ENCODE measurements around the gene PM20D2. TPM values are rescaled to one million over a fixed set of nuclear protein-coding genes. Genes with fewer than 3 reads are reported as not detected.

PM20D2 gene
- total RNA-seq, 1 experiment from 2014 or later = 26.8 TPM

- H3K4me1 Mint-ChIP-seq (ENCODE audit: low read depth, unreplicated experiment) = no peaks in the 10 kb centered on the region
- H3K4me1 ChIP-seq = no peaks in the 10 kb centered on the region
- H3K9me3 Mint-ChIP-seq (ENCODE audit: unreplicated experiment) = no peaks in the 10 kb centered on the region
- no TSS peak for BruUV-seq (replicated peaks)
- H3K36me3 ChIP-seq (ENCODE audit: control insufficient read depth, insufficient read depth, low read length) = no peaks in the 10 kb centered on the region
- no peaks in the 10 kb centered on the region for H3K27me3 ChIP-seq (replicated peaks; ENCODE audit: control insufficient read depth, insufficient read depth, low read length)
- intact Hi-C loops (cut with micrococcal nuclease; ENCODE audit: unreplicated experiment) = loop anchor here (2.0 kb wide), 1 partner anchor 135 kb away; no protein-coding TSS in a partner anchor
- POLR2A ChIA-PET = interaction anchor here (0.8 kb wide), 1 partner anchor 37 kb away, joined by 3 read pairs; the partner anchor contains the start of gene PNRC1
- peak within 1 kb of the TSS; percentile 80 for H3K4me3 Mint-ChIP-seq (ENCODE audit: unreplicated experiment)
- H3K27ac Mint-ChIP-seq (ENCODE audit: unreplicated experiment) = no peak within 1 kb of the TSS
- peak within 1 kb of the TSS; percentile 35 for H3K4me3 ChIP-seq (ENCODE audit: low read depth, low read length)
- CTCF ChIA-PET = interaction anchor here (0.6 to 1.6 kb wide), 5 partner anchors 23 to 455 kb away, joined by 3 to 5 read pairs (median 3); no protein-coding TSS in a partner anchor
- peak in 1 of 2 experiments; percentile 48 for DNase-seq
- TF ChIP-seq CTCF (IDR thresholded peaks at IDR 0.05; ENCODE audit: insufficient read depth in 1 of 2, low read depth in 1 of 2, low read length in 1 of 2, severe bottlenecking in 1 of 2, unreplicated experiment in 1 of 2) = no peak
- H3K9me3 ChIP-seq = no peaks in the 10 kb centered on the region
- no peaks in the 10 kb centered on the region for H3K36me3 Mint-ChIP-seq (ENCODE audit: insufficient read depth, unreplicated experiment)
- no peaks in the 10 kb centered on the region for H3K27me3 Mint-ChIP-seq (ENCODE audit: insufficient read depth, unreplicated experiment)
Measured at GRCh38 chr6:89117211-89118108, 28.4 kb upstream of the PM20D2 start, which contains the start of gene SRSF12. Gene SRSF12 (minus strand): TSS chr6:89118071. CDS start chr6:89117887, 184 bp downstream.

GRCh38 chr6:89118931-89119330 lies 26.9 kb upstream of the PM20D2 start:
- BruUV-seq (replicated peaks) = no TSS peak
- H3K36me3 Mint-ChIP-seq (ENCODE audit: insufficient read depth, unreplicated experiment) = no peaks in the 10 kb centered on the region
- no peak for TF ChIP-seq CTCF (IDR thresholded peaks at IDR 0.05; ENCODE audit: insufficient read depth in 1 of 2, low read depth in 1 of 2, low read length in 1 of 2, severe bottlenecking in 1 of 2, unreplicated experiment in 1 of 2)
- H3K27me3 ChIP-seq (replicated peaks; ENCODE audit: control insufficient read depth, insufficient read depth, low read length) = no peaks in the 10 kb centered on the region
- no peaks in the 10 kb centered on the region for H3K36me3 ChIP-seq (ENCODE audit: control insufficient read depth, insufficient read depth, low read length)
- H3K4me3 ChIP-seq (ENCODE audit: low read depth, low read length) = no peak overlapping the region
- no peaks in the 10 kb centered on the region for H3K9me3 Mint-ChIP-seq (ENCODE audit: unreplicated experiment)
- H3K4me1 Mint-ChIP-seq (ENCODE audit: low read depth, unreplicated experiment) = no peaks in the 10 kb centered on the region
- no peaks in the 10 kb centered on the region for H3K27me3 Mint-ChIP-seq (ENCODE audit: insufficient read depth, unreplicated experiment)
- intact Hi-C loops (cut with micrococcal nuclease; ENCODE audit: unreplicated experiment) = no loop called here
- no peaks in the 10 kb centered on the region for H3K9me3 ChIP-seq
- peak overlapping the region; percentile 28 for H3K4me3 Mint-ChIP-seq (ENCODE audit: unreplicated experiment)
- no peak overlapping the region for H3K27ac Mint-ChIP-seq (ENCODE audit: unreplicated experiment)
- ChIA-PET POLR2A (no interaction called here), CTCF (interaction anchor here (0.7 kb wide), 1 partner anchor 137 kb away, joined by 3 read pairs; no protein-coding TSS in a partner anchor)
- H3K4me1 ChIP-seq = no peaks in the 10 kb centered on the region
- DNase-seq = no peak

GRCh38 chr6:89120371-89120770 lies 25.5 kb upstream of the PM20D2 start:
- intact Hi-C loops (cut with micrococcal nuclease; ENCODE audit: unreplicated experiment) = no loop called here
- no TSS peak for BruUV-seq (replicated peaks)
- H3K4me3 Mint-ChIP-seq (ENCODE audit: unreplicated experiment) = no peak overlapping the region

More at GRCh38 chr6:89120371-89120770, 25.5 kb upstream of the PM20D2 start:
- POLR2A ChIA-PET = no interaction called here
- TF ChIP-seq CTCF (IDR thresholded peaks at IDR 0.05; ENCODE audit: insufficient read depth in 1 of 2, low read depth in 1 of 2, low read length in 1 of 2, severe bottlenecking in 1 of 2, unreplicated experiment in 1 of 2) = no peak
- Histone ChIP-seq H3K4me1 (no peaks in the 10 kb centered on the region), H3K4me3 (ENCODE audit: low read depth, low read length) (no peak overlapping the region), H3K9me3 (no peaks in the 10 kb centered on the region), H3K27me3 (replicated peaks; ENCODE audit: control insufficient read depth, insufficient read depth, low read length) (no peaks in the 10 kb centered on the region), H3K36me3 (ENCODE audit: control insufficient read depth, insufficient read depth, low read length) (no peaks in the 10 kb centered on the region)
- Mint-ChIP-seq H3K4me1 (ENCODE audit: low read depth, unreplicated experiment) (no peaks in the 10 kb centered on the region), H3K9me3 (ENCODE audit: unreplicated experiment) (peaks cover 10% of the 10 kb centered on the region), H3K27ac (ENCODE audit: unreplicated experiment) (no peak overlapping the region), H3K36me3 (ENCODE audit: insufficient read depth, unreplicated experiment) (peaks cover 6% of the 10 kb centered on the region), H3K27me3 (ENCODE audit: insufficient read depth, unreplicated experiment) (no peaks in the 10 kb centered on the region)
- DNase-seq = no peak
- CTCF ChIA-PET = interaction anchor here (0.6 to 0.7 kb wide), 2 partner anchors 8 to 176 kb away, joined by 3 read pairs; no protein-coding TSS in a partner anchor
